SU-DHL-6 (cell line): ENCODE measurements around the gene GLS.
"Not testable (repeated sequence)": the region's sequence is repeated elsewhere in the genome, so short reads cannot be mapped to it uniquely, and the experiment has no call there.

Experiments
- H2AFZ ChIP-seq: fragments of 200-600 bp; sonication (generic); 2 replicates; pipeline ENCODE4 v1.6.1; 2014; ENCODE audit warnings: low read depth, mild to moderate bottlenecking, moderate library complexity, mixed read lengths, antibody characterized with exemption, low read length; ENCODE audit not compliant: severe bottlenecking
- H3F3A ChIP-seq: fragments of 200-600 bp; shearing (Covaris generic); 2 replicates; pipeline ENCODE4 v1.6.0; 2016; ENCODE audit warnings: antibody characterized with exemption, mild to moderate bottlenecking; ENCODE audit not compliant: insufficient read depth
- H3K27ac ChIP-seq: fragments of 200-600 bp; sonication (generic); 2 replicates; pipeline ENCODE4 v1.5.1; 2016; ENCODE audit warnings: low read depth, mild to moderate bottlenecking, low read length, moderate library complexity, mixed read lengths
- H3K27me3 ChIP-seq: fragments of 200-600 bp; sonication (generic), shearing (Covaris generic); 2 replicates; pipeline ENCODE4 v1.6.0; 2014; ENCODE audit warnings: mild to moderate bottlenecking, low read length
- H3K36me3 ChIP-seq: fragments of 200-600 bp; sonication (generic); 2 replicates; pipeline ENCODE4 v1.6.1; 2014; ENCODE audit warnings: mild to moderate bottlenecking, low read length, mixed read lengths
- H3K4me2 ChIP-seq: fragments of 300-600, 200-600 bp; shearing (Covaris generic), sonication (generic); 2 replicates; pipeline ENCODE4 v1.6.0; 2014; ENCODE audit warnings: low read length, low read depth, mild to moderate bottlenecking; ENCODE audit not compliant: poor library complexity, severe bottlenecking
- H3K4me3 ChIP-seq: fragments of 200-600 bp; sonication (generic); 2 replicates; pipeline ENCODE4 v1.5.1; 2014; ENCODE audit warnings: antibody characterized with exemption, low read length, mild to moderate bottlenecking, mixed read lengths; ENCODE audit not compliant: insufficient read depth, poor library complexity, severe bottlenecking
- H3K79me2 ChIP-seq: fragments of 200-600 bp; sonication (generic); 2 replicates; pipeline ENCODE4 v1.6.1; 2014; ENCODE audit warnings: mild to moderate bottlenecking, low read length, moderate library complexity; ENCODE audit not compliant: insufficient read depth
- H3K9ac ChIP-seq: fragments of 200-600 bp; sonication (generic); 2 replicates; pipeline ENCODE4 v1.7.0; 2014; ENCODE audit warnings: mild to moderate bottlenecking, low read length
- H3K9me2 ChIP-seq: fragments of 200-600 bp; sonication (generic); replicated peaks from 2 replicates; pipeline ENCODE4 v1.6.1; 2014; ENCODE audit warnings: low read length; ENCODE audit not compliant: insufficient read depth
- H3K9me3 ChIP-seq: fragments of 200-600 bp; sonication (generic); 2 replicates; pipeline ENCODE4 v1.6.1; 2014; ENCODE audit warnings: low read length, mixed read lengths; ENCODE audit not compliant: insufficient read depth
- H4K20me1 ChIP-seq: fragments of 200-600 bp; sonication (generic); 2 replicates; pipeline ENCODE4 v1.6.1; 2014; ENCODE audit warnings: low read depth, mild to moderate bottlenecking, antibody characterized with exemption, low read length, moderate library complexity, mixed read lengths
- CTCF ChIP-seq: fragments of 200-600 bp; sonication (generic); IDR thresholded peaks from one replicate; pipeline ENCODE4 v1.5.1; 2017; ENCODE audit warnings: antibody characterized with exemption, mild to moderate bottlenecking, low read length, moderate library complexity; ENCODE audit not compliant: insufficient read depth, poor library complexity, severe bottlenecking
- EZH2phosphoT487 ChIP-seq: fragments of 200-600 bp; sonication (generic), shearing (Covaris generic); conservative IDR thresholded peaks from 2 replicates; pipeline ENCODE4 v1.6.1; 2018; ENCODE audit warnings: mild to moderate bottlenecking, antibody characterized with exemption, low read length, moderate library complexity, mixed read lengths

The GLS gene

DNA sequence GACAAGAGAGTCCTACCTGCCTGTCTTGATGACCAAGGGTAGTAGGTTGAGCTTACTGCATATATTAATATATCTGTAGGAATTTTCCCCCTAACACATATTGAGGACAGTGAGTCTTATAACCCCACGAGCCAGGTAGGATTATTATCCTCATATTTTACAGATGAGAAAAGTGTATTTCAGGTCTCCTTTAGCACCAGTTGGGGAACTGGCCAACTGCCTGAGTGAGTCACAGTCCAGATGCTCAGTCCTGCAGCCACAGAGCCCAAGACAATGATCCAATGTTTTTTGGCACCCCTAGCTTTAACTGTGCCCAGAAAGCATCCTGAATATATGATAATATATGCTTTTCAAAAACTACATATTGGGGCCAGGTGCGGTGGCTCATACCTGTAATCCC lies 30.8 kb upstream of the GLS start:
- Histone ChIP-seq H3K27ac (no peak overlapping the region), H3K9me2 (no peaks in the 10 kb centered on the region), H3K27me3 (no peaks in the 10 kb centered on the region), H3K9ac (no peak overlapping the region), H3K36me3 (no peaks in the 10 kb centered on the region), H3K4me2 (no peak overlapping the region), H4K20me1 (no peaks in the 10 kb centered on the region), H3K4me3 (no peak overlapping the region), H2AFZ (no peak overlapping the region), H3F3A (no peaks in the 10 kb centered on the region), H3K79me2 (no peaks in the 10 kb centered on the region), H3K9me3 (no peaks in the 10 kb centered on the region)
- TF ChIP-seq CTCF (no peak), EZH2phosphoT487 (no peak)

DNA sequence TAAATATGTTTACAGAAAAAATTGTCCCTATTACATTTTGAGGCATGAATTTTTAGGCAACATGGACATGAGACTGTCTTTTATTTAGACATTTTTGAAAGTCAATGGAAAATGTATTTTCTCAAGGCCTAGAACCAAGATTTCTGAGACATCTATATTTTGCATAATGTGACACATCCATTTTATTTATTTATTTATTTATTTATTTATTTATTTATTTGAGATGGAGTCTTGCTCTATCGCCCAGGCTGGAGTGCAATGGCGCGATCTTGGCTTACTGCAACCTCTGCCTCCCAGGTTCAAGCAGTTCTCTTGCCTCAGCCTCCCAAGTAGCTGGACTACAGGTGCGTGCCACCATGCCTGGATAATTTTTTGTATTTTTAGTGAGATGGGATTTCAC lies 27.6 kb upstream of the GLS start:
- H2AFZ ChIP-seq, H3K36me3 ChIP-seq, H3K4me2 ChIP-seq, H3K79me2 ChIP-seq, H3F3A ChIP-seq, H3K4me3 ChIP-seq, H3K27ac ChIP-seq, H3K9me3 ChIP-seq, H3K9me2 ChIP-seq, H3K9ac ChIP-seq, H4K20me1 ChIP-seq, H3K27me3 ChIP-seq: not testable (repeated sequence)

DNA sequence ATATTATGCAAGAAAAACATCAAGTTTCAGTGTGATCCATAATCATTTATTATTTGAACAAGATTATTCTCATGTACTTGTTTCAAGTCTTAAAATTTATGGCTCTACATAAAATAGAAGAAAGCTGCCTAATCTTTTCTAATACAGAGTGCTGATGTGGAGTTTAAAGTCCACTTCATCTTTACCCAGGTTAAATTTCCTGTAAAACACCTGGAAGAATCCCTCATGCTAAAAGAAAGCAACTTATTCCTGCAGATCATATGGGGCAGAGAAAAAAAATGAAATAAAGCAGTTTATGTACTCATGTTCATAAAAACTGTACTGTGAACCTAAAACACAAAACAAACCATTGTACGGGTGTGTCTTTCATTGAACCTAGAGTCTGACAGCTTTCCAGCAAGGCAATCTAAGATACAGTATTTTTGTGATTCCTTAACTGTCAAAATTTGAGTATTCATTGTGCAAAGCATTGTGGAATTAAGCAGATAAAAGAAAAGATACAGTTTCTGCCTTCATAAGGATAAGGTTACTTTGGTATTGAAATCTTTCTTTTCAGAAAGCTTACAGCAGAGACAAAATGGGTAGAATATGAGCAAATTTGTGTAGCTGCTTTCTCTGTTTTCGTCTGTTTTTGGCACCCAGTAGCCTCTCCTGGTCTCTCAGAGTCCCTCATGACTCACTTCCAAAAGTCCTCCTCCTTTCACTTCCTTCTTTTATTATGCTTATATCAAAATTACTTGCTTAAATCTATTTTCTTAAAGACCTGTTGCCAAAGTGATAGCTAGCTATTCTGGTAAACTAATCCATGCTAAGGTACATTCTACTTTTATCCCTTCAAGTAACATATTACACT lies 26.9 kb upstream of the GLS start:
- H3K9ac ChIP-seq = no peak overlapping the region
- no peaks in the 10 kb centered on the region for H4K20me1 ChIP-seq
- no peaks in the 10 kb centered on the region for H3K27me3 ChIP-seq
- no peaks in the 10 kb centered on the region for H3F3A ChIP-seq
- TF ChIP-seq CTCF (no peak), EZH2phosphoT487 (no peak)
- H3K9me2 ChIP-seq = no peaks in the 10 kb centered on the region
- H3K9me3 ChIP-seq = no peaks in the 10 kb centered on the region
- H3K4me3 ChIP-seq = no peak overlapping the region
- no peaks in the 10 kb centered on the region for H3K79me2 ChIP-seq
- H2AFZ ChIP-seq = no peak overlapping the region
- H3K27ac ChIP-seq = no peak overlapping the region
- no peaks in the 10 kb centered on the region for H3K36me3 ChIP-seq
- no peak overlapping the region for H3K4me2 ChIP-seq

GRCh38 chr2:190854726-190855125 lies 25.9 kb upstream of the GLS start:
- no peaks in the 10 kb centered on the region for H4K20me1 ChIP-seq
- no peaks in the 10 kb centered on the region for H3K9me3 ChIP-seq
- no peak overlapping the region for H3K4me2 ChIP-seq
- no peaks in the 10 kb centered on the region for H3F3A ChIP-seq
- TF ChIP-seq EZH2phosphoT487 (no peak), CTCF (no peak)
- H3K9me2 ChIP-seq = no peaks in the 10 kb centered on the region
- H3K79me2 ChIP-seq = no peaks in the 10 kb centered on the region
- H3K36me3 ChIP-seq = no peaks in the 10 kb centered on the region
- H2AFZ ChIP-seq = no peak overlapping the region
- H3K4me3 ChIP-seq = no peak overlapping the region
- no peak overlapping the region for H3K27ac ChIP-seq
- H3K9ac ChIP-seq = no peak overlapping the region
- no peaks in the 10 kb centered on the region for H3K27me3 ChIP-seq
